Measurements from ENCODE around the gene SHC4.

DNA sequence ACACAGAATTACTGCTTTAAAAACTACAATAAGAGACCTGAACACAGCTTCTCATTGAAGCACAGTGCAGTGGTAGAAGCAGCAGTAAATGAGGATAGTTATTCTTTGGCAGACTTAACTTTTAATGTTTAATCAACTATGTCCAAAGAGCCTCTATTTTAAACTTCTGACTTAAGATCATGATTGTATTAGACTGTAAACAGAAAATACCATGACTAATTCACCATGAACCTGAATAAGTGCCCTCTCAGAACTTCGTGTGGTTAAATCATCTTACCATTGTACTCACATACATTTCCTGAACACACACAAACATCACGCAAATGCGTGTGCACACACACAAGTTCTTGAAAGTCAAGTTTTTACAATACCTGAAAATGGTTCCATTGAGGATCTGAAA, 166.8 kb downstream of the SHC4 start:
- TF ChIP-seq, protein P1, sequence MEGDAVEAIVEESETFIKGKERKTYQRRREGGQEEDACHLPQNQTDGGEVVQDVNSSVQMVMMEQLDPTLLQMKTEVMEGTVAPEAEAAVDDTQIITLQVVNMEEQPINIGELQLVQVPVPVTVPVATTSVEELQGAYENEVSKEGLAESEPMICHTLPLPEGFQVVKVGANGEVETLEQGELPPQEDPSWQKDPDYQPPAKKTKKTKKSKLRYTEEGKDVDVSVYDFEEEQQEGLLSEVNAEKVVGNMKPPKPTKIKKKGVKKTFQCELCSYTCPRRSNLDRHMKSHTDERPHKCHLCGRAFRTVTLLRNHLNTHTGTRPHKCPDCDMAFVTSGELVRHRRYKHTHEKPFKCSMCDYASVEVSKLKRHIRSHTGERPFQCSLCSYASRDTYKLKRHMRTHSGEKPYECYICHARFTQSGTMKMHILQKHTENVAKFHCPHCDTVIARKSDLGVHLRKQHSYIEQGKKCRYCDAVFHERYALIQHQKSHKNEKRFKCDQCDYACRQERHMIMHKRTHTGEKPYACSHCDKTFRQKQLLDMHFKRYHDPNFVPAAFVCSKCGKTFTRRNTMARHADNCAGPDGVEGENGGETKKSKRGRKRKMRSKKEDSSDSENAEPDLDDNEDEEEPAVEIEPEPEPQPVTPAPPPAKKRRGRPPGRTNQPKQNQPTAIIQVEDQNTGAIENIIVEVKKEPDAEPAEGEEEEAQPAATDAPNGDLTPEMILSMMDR (IDR thresholded peaks at IDR 0.05; ENCODE audit: insufficient read depth, low read length, poor library complexity, severe bottlenecking): no peak
- TF ChIP-seq EZH2phosphoT487 (conservative IDR thresholded peaks at IDR 0.05; ENCODE audit: low read length): no peak

Measured in SU-DHL-6 (cell line).